ENCODE measurements around the gene PRKAG1.

- TF ChIP-seq ZNF396 (CRISPR knock-in tag; IDR thresholded peaks at IDR 0.05; ENCODE audit: borderline replicate concordance) (no peak), JUN (CRISPR knock-in tag; IDR thresholded peaks at IDR 0.05) (no peak), TEAD4 (CRISPR knock-in tag; IDR thresholded peaks at IDR 0.05) (no peak), JAZF1 (CRISPR knock-in tag; IDR thresholded peaks at IDR 0.05) (no peak), NFYB (CRISPR knock-in tag; conservative IDR thresholded peaks at IDR 0.05; ENCODE audit: low read depth) (no peak), ETV6 (CRISPR knock-in tag; IDR thresholded peaks at IDR 0.05) (no peak), KAT7 (CRISPR knock-in tag; IDR thresholded peaks at IDR 0.05; ENCODE audit: borderline replicate concordance) (no peak), FOXP1 (CRISPR knock-in tag; IDR thresholded peaks at IDR 0.05; ENCODE audit: borderline replicate concordance) (no peak), RELA (CRISPR knock-in tag; IDR thresholded peaks at IDR 0.05; ENCODE audit: borderline replicate concordance) (no peak), ATF1 (CRISPR knock-in tag; IDR thresholded peaks at IDR 0.05) (no peak), ZNF138 (CRISPR knock-in tag; conservative IDR thresholded peaks at IDR 0.05) (no peak)
- TF ChIP-seq, protein P1, sequence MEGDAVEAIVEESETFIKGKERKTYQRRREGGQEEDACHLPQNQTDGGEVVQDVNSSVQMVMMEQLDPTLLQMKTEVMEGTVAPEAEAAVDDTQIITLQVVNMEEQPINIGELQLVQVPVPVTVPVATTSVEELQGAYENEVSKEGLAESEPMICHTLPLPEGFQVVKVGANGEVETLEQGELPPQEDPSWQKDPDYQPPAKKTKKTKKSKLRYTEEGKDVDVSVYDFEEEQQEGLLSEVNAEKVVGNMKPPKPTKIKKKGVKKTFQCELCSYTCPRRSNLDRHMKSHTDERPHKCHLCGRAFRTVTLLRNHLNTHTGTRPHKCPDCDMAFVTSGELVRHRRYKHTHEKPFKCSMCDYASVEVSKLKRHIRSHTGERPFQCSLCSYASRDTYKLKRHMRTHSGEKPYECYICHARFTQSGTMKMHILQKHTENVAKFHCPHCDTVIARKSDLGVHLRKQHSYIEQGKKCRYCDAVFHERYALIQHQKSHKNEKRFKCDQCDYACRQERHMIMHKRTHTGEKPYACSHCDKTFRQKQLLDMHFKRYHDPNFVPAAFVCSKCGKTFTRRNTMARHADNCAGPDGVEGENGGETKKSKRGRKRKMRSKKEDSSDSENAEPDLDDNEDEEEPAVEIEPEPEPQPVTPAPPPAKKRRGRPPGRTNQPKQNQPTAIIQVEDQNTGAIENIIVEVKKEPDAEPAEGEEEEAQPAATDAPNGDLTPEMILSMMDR (IDR thresholded peaks at IDR 0.05): no peak
- TF ChIP-seq, protein P2, sequence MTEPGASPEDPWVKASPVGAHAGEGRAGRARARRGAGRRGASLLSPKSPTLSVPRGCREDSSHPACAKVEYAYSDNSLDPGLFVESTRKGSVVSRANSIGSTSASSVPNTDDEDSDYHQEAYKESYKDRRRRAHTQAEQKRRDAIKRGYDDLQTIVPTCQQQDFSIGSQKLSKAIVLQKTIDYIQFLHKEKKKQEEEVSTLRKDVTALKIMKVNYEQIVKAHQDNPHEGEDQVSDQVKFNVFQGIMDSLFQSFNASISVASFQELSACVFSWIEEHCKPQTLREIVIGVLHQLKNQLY (CRISPR knock-in tag; IDR thresholded peaks at IDR 0.05): no peak
These were observed 39.3 kb upstream of the PRKAG1 start for GRCh38 chr12:49057888-49058287.
